H9 (cell line): Measurements from ENCODE around the gene MAP1LC3C. TPM values are rescaled to one million over a fixed set of nuclear protein-coding genes. Genes with fewer than 3 reads are reported as not detected.

Source experiments
- DNase-seq: peaks from one replicate; pipeline ENCODE4 v3.0.0-alpha.2; 2017
- H2AFZ ChIP-seq: one replicate; pipeline ENCODE4 v1.6.1; 2013; ENCODE audit warnings: mild to moderate bottlenecking, low read length, control low read depth, moderate library complexity
- H2AK5ac ChIP-seq: 2 replicates; pipeline ENCODE4 v1.6.1; 2013; ENCODE audit warnings: low read length, control low read depth, mixed read lengths; ENCODE audit not compliant: insufficient read length
- H2BK120ac ChIP-seq: one replicate; pipeline ENCODE4 v1.6.1; 2013; ENCODE audit warnings: low read depth, mild to moderate bottlenecking, low read length, control low read depth, inconsistent platforms; ENCODE audit not compliant: poor library complexity, severe bottlenecking
- H2BK12ac ChIP-seq: 2 replicates; pipeline ENCODE4 v1.6.1; 2013; ENCODE audit warnings: low read length, control low read depth, mixed read lengths, low read depth; ENCODE audit not compliant: insufficient read length
- H2BK15ac ChIP-seq: 2 replicates; pipeline ENCODE4 v1.6.1; 2013; ENCODE audit warnings: low read depth, low read length, control low read depth
- H2BK20ac ChIP-seq: one replicate; pipeline ENCODE4 v1.6.1; 2013; ENCODE audit warnings: low read depth, mild to moderate bottlenecking, low read length, control low read depth, inconsistent platforms; ENCODE audit not compliant: poor library complexity, severe bottlenecking
- H2BK5ac ChIP-seq: 2 replicates; pipeline ENCODE4 v1.6.1; 2013; ENCODE audit warnings: low read length, control low read depth, mixed read lengths; ENCODE audit not compliant: insufficient read length
- H3K14ac ChIP-seq: 2 replicates; pipeline ENCODE4 v1.6.1; 2013; ENCODE audit warnings: low read length, control low read depth; ENCODE audit not compliant: insufficient read depth
- H3K18ac ChIP-seq: 2 replicates; pipeline ENCODE4 v1.6.1; 2013; ENCODE audit warnings: low read depth, mild to moderate bottlenecking, mixed read lengths, low read length, control low read depth; ENCODE audit not compliant: insufficient read length
- H3K23ac ChIP-seq: 2 replicates; pipeline ENCODE4 v1.6.1; 2013; ENCODE audit warnings: low read length, control low read depth, mixed read lengths, low read depth; ENCODE audit not compliant: insufficient read length
- H3K23me2 ChIP-seq: 2 replicates; pipeline ENCODE4 v1.6.1; 2013; ENCODE audit warnings: low read depth, mild to moderate bottlenecking, mixed read lengths, low read length, control low read depth; ENCODE audit not compliant: insufficient read length, poor library complexity, severe bottlenecking
- H3K27ac ChIP-seq: 2 replicates; pipeline ENCODE4 v1.5.1; 2013; ENCODE audit warnings: low read length, control low read depth, mixed read lengths, low read depth; ENCODE audit not compliant: insufficient read length
- H3K27me3 ChIP-seq: 2 replicates; pipeline ENCODE4 v1.6.1; 2013; ENCODE audit warnings: low read length, control low read depth, inconsistent platforms; ENCODE audit not compliant: insufficient read depth
- H3K4ac ChIP-seq: 2 replicates; pipeline ENCODE4 v1.6.1; 2013; ENCODE audit warnings: low read depth, mild to moderate bottlenecking, control low read depth, inconsistent platforms, low read length, moderate library complexity
- H3K4me1 ChIP-seq: 2 replicates; pipeline ENCODE4 v1.6.1; 2013; ENCODE audit warnings: low read length, control low read depth, inconsistent platforms; ENCODE audit not compliant: insufficient read depth
- H3K4me2 ChIP-seq: 2 replicates; pipeline ENCODE4 v1.6.1; 2013; ENCODE audit warnings: low read length, control low read depth, mixed read lengths; ENCODE audit not compliant: insufficient read length, insufficient read depth
- H3K56ac ChIP-seq: 2 replicates; pipeline ENCODE4 v1.6.1; 2013; ENCODE audit warnings: low read depth, mild to moderate bottlenecking, mixed read lengths, low read length, control low read depth; ENCODE audit not compliant: insufficient read length
- H3K79me1 ChIP-seq: 2 replicates; pipeline ENCODE4 v1.6.1; 2013; ENCODE audit warnings: low read depth, mild to moderate bottlenecking, moderate library complexity, low read length, control low read depth, inconsistent platforms; ENCODE audit not compliant: insufficient read depth, poor library complexity, severe bottlenecking
- H3K79me2 ChIP-seq: 2 replicates; pipeline ENCODE4 v1.6.1; 2013; ENCODE audit warnings: low read length, control low read depth, inconsistent platforms; ENCODE audit not compliant: insufficient read depth
- H3K9ac ChIP-seq: 2 replicates; pipeline ENCODE4 v1.6.1; 2013; ENCODE audit warnings: low read length, control low read depth, mixed read lengths; ENCODE audit not compliant: insufficient read length; ENCODE audit errors: extremely low read depth
- H3K9me3 ChIP-seq: one replicate; pipeline ENCODE4 v1.6.1; 2013; ENCODE audit warnings: low read depth, low read length, inconsistent platforms; ENCODE audit not compliant: control insufficient read depth
- H3T11ph ChIP-seq: one replicate; pipeline ENCODE4 v1.6.1; 2013; ENCODE audit warnings: mild to moderate bottlenecking, low read length, control low read depth, inconsistent platforms
- H4K20me1 ChIP-seq: one replicate; pipeline ENCODE4 v1.6.1; 2013; ENCODE audit not compliant: control insufficient read depth, insufficient read length, insufficient read depth
- H4K5ac ChIP-seq: 2 replicates; pipeline ENCODE4 v1.6.1; 2013; ENCODE audit warnings: low read depth, mild to moderate bottlenecking, mixed read lengths, low read length, control low read depth; ENCODE audit not compliant: insufficient read length
- H4K8ac ChIP-seq: replicated peaks from 2 replicates; pipeline ENCODE4 v1.6.1; 2013; ENCODE audit warnings: low read length, control low read depth, mixed read lengths, low read depth; ENCODE audit not compliant: insufficient read length
- H4K91ac ChIP-seq: 2 replicates; pipeline ENCODE4 v1.6.1; 2013; ENCODE audit warnings: low read depth, mild to moderate bottlenecking, moderate library complexity, mixed read lengths, low read length, control low read depth; ENCODE audit not compliant: insufficient read length
- H3K27ac Mint-ChIP-seq, 3 experiments: 2 replicates in 2 of 3; 3 replicates in 1 of 3; pipeline ENCODE4 v1.8.0; 2020 to 2021; ENCODE audit warnings: mixed read lengths in 3 of 3, mild to moderate bottlenecking in 1 of 3, moderate library complexity in 1 of 3
- H3K27me3 Mint-ChIP-seq: 2 replicates; pipeline ENCODE4 v1.8.0; 2021; ENCODE audit warnings: low read depth, mild to moderate bottlenecking, moderate library complexity, mixed read lengths
- H3K36me3 Mint-ChIP-seq, 3 experiments: 2 replicates in 2 of 3; 3 replicates in 1 of 3; pipeline ENCODE4 v1.8.0; 2020 to 2021; ENCODE audit warnings: low read depth in 3 of 3, mixed read lengths in 3 of 3; ENCODE audit not compliant: insufficient read depth in 1 of 3
- H3K4me1 Mint-ChIP-seq, 2 experiments: 2 replicates each; pipeline ENCODE4 v1.8.0; 2020; ENCODE audit warnings: mixed read lengths in 2 of 2
- H3K4me3 Mint-ChIP-seq, 2 experiments: 2 replicates in 1 of 2; 3 replicates in 1 of 2; pipeline ENCODE4 v1.8.0; 2020 to 2021; ENCODE audit warnings: mild to moderate bottlenecking in 2 of 2, mixed read lengths in 2 of 2, moderate library complexity in 1 of 2
- H3K9me3 Mint-ChIP-seq, 2 experiments: 2 replicates in 1 of 2; 3 replicates in 1 of 2; pipeline ENCODE4 v1.8.0; 2020; ENCODE audit warnings: mild to moderate bottlenecking in 2 of 2, mixed read lengths in 2 of 2, moderate library complexity in 1 of 2
- CTCF ChIP-seq: fragments of 200-600 bp; sonication (generic); conservative IDR thresholded peaks from 3 replicates; pipeline ENCODE4 v1.8.0; 2021; ENCODE audit warnings: antibody characterized with exemption, mild to moderate bottlenecking
- WGBS: extraction: QIAGEN DNeasy Blood & Tissue Kit; methylation state at CpG from one replicate; pipeline ENCODE4 v1.1.7; 2013; ENCODE audit warnings: missing lambda C conversion rate, low lambda C conversion rate, mixed read lengths; ENCODE audit not compliant: insufficient read length; ENCODE audit errors: extremely low coverage; 5-methylcytosine and 5-hydroxymethylcytosine counted together
- total RNA-seq: library from RNA; stranded (reverse); gene quantifications from 2 replicates; pipeline ENCODE4 v1.2.1, GENCODE V29; 2021

Gene MAP1LC3C
- total RNA-seq, 1 experiment from 2014 or later = 3.6 TPM

GRCh38 chr1:241947354-241947753 is 51.5 kb downstream of the MAP1LC3C start:
- Mint-ChIP-seq H3K4me1 (peaks cover 0 to 3% of the 10 kb centered on the region in 2 experiments; a peak in 2 of 4 replicates), H3K27ac (peak overlapping the region in 2 of 3 experiments; percentile 54 to 77; a peak in 2 of 7 replicates), H3K4me3 (no peak overlapping the region), H3K27me3 (no peaks in the 10 kb centered on the region), H3K36me3 (no peaks in the 10 kb centered on the region), H3K9me3 (no peaks in the 10 kb centered on the region)
- Histone ChIP-seq H3T11ph (no peak overlapping the region), H2BK120ac (no peak overlapping the region), H2BK12ac (no peak overlapping the region), H3K9me3 (no peaks in the 10 kb centered on the region), H3K9ac (no peak overlapping the region), H3K79me1 (no peaks in the 10 kb centered on the region), H4K8ac (no peak overlapping the region), H3K4me2 (no peak overlapping the region), H4K20me1 (no peaks in the 10 kb centered on the region), H3K27ac (no peak overlapping the region), H3K79me2 (no peaks in the 10 kb centered on the region), H2BK15ac (no peak overlapping the region), H4K91ac (no peak overlapping the region), H2AFZ (no peak overlapping the region), H3K18ac (no peak overlapping the region), H4K5ac (no peak overlapping the region), H3K23ac (no peak overlapping the region), H3K14ac (no peak overlapping the region), H3K27me3 (no peaks in the 10 kb centered on the region), H2BK20ac (no peak overlapping the region), H3K56ac (no peak overlapping the region), H2BK5ac (no peak overlapping the region), H3K4me1 (no peaks in the 10 kb centered on the region), H3K4ac (no peak overlapping the region), H2AK5ac (no peak overlapping the region), H3K23me2 (no peaks in the 10 kb centered on the region)
- no peak for DNase-seq
- WGBS = no CpG with 5 or more reads among the region's 6 CpGs
- TF ChIP-seq CTCF = no peak

Other genes starting within 250 kb of the MAP1LC3C start
- gene EXO1, start 150.9 kb downstream of the MAP1LC3C start, total RNA-seq = 43.2 and 43.7 TPM in 2 replicates
- gene BECN2, start 41.3 kb downstream of the MAP1LC3C start, total RNA-seq = not detected in 2 replicates